DOHH2 (cell line): ENCODE results near the gene TMC3.

Source experiments
- EZH2phosphoT487 ChIP-seq: fragments of 200-600 bp; sonication (generic); IDR thresholded peaks from 2 replicates; pipeline ENCODE4 v1.6.1; 2017; ENCODE audit warnings: borderline replicate concordance, mild to moderate bottlenecking, antibody characterized with exemption, low read length, moderate library complexity, mixed read lengths
- TF ChIP-seq, protein P1 (sequence below): fragments of 200-600 bp; sonication (generic); IDR thresholded peaks from one replicate; pipeline ENCODE4 v1.5.1; 2014; ENCODE audit warnings: antibody characterized with exemption, mild to moderate bottlenecking, low read depth, low read length; ENCODE audit not compliant: poor library complexity, severe bottlenecking

- TF ChIP-seq, protein P1, sequence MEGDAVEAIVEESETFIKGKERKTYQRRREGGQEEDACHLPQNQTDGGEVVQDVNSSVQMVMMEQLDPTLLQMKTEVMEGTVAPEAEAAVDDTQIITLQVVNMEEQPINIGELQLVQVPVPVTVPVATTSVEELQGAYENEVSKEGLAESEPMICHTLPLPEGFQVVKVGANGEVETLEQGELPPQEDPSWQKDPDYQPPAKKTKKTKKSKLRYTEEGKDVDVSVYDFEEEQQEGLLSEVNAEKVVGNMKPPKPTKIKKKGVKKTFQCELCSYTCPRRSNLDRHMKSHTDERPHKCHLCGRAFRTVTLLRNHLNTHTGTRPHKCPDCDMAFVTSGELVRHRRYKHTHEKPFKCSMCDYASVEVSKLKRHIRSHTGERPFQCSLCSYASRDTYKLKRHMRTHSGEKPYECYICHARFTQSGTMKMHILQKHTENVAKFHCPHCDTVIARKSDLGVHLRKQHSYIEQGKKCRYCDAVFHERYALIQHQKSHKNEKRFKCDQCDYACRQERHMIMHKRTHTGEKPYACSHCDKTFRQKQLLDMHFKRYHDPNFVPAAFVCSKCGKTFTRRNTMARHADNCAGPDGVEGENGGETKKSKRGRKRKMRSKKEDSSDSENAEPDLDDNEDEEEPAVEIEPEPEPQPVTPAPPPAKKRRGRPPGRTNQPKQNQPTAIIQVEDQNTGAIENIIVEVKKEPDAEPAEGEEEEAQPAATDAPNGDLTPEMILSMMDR, result no peak
- no peak for TF ChIP-seq EZH2phosphoT487
These were observed 92.0 kb downstream of the TMC3 start for GRCh38 chr15:81281766-81282605.
